Karpas-422 (cell line): Measurements from ENCODE around the gene SCUBE3. TPM values are rescaled to one million over a fixed set of nuclear protein-coding genes. Genes with fewer than 3 reads are reported as not detected.

Source experiments
- DNase-seq: peaks from one replicate; pipeline ENCODE4 v3.0.0-alpha.2; 2015
- H2AFZ ChIP-seq: fragments of 200-600 bp; sonication (generic); 2 replicates; pipeline ENCODE4 v1.6.1; 2014; ENCODE audit warnings: antibody characterized with exemption, low read length, mixed read lengths
- H3K27ac ChIP-seq: fragments of 200-600 bp; sonication (generic); 2 replicates; pipeline ENCODE4 v1.5.1; 2014; ENCODE audit warnings: mild to moderate bottlenecking, low read length, moderate library complexity
- H3K27me3 ChIP-seq: fragments of 200-600 bp; sonication (generic); 2 replicates; pipeline ENCODE4 v1.6.1; 2014; ENCODE audit warnings: low read length, mixed read lengths
- H3K36me3 ChIP-seq: fragments of 200-600 bp; sonication (generic); 2 replicates; pipeline ENCODE4 v1.6.1; 2014; ENCODE audit warnings: low read length, mixed read lengths; ENCODE audit not compliant: insufficient read depth
- H3K4me1 ChIP-seq: fragments of 200-600 bp; sonication (generic); 2 replicates; pipeline ENCODE4 v1.6.1; 2014; ENCODE audit warnings: mild to moderate bottlenecking, low read length, mixed read lengths
- H3K4me2 ChIP-seq: fragments of 200-600 bp; sonication (generic); 2 replicates; pipeline ENCODE4 v1.6.1; 2014; ENCODE audit warnings: low read length, low read depth, mild to moderate bottlenecking; ENCODE audit not compliant: poor library complexity, severe bottlenecking
- H3K4me3 ChIP-seq: fragments of 200-600 bp; sonication (generic); 2 replicates; pipeline ENCODE4 v1.5.1; 2014; ENCODE audit warnings: mild to moderate bottlenecking, antibody characterized with exemption, low read length, mixed read lengths
- H3K79me2 ChIP-seq: fragments of 200-600 bp; sonication (generic); 2 replicates; pipeline ENCODE4 v1.6.1; 2014; ENCODE audit warnings: mild to moderate bottlenecking, low read length, mixed read lengths
- H3K9ac ChIP-seq: fragments of 200-600 bp; sonication (generic); 2 replicates; pipeline ENCODE4 v1.6.0; 2014; ENCODE audit warnings: low read length
- H3K9me2 ChIP-seq: fragments of 200-600 bp; sonication (generic), shearing (Covaris generic); replicated peaks from 2 replicates; pipeline ENCODE4 v1.6.0; 2014; ENCODE audit warnings: mild to moderate bottlenecking, low read length, moderate library complexity; ENCODE audit not compliant: insufficient read depth
- H3K9me3 ChIP-seq: fragments of 300-700, 200-600 bp; sonication (generic); 2 replicates; pipeline ENCODE4 v1.6.1; 2014; ENCODE audit warnings: low read length, mixed read lengths
- H4K20me1 ChIP-seq: fragments of 200-600 bp; sonication (generic); 2 replicates; pipeline ENCODE4 v1.6.1; 2014; ENCODE audit warnings: mild to moderate bottlenecking, antibody characterized with exemption, low read length, low read depth; ENCODE audit not compliant: insufficient read depth
- total RNA-seq: library from RNA; depleted of rRNA; stranded (reverse); fragments of >200 nt; shearing (Covaris generic); gene quantifications from 2 replicates; pipeline ENCODE4 v1.2.3, GENCODE V29; 2014; ENCODE audit warnings: low replicate concordance

The SCUBE3 gene
- total RNA-seq, 1 experiment from 2014 or later: not detected

DNA sequence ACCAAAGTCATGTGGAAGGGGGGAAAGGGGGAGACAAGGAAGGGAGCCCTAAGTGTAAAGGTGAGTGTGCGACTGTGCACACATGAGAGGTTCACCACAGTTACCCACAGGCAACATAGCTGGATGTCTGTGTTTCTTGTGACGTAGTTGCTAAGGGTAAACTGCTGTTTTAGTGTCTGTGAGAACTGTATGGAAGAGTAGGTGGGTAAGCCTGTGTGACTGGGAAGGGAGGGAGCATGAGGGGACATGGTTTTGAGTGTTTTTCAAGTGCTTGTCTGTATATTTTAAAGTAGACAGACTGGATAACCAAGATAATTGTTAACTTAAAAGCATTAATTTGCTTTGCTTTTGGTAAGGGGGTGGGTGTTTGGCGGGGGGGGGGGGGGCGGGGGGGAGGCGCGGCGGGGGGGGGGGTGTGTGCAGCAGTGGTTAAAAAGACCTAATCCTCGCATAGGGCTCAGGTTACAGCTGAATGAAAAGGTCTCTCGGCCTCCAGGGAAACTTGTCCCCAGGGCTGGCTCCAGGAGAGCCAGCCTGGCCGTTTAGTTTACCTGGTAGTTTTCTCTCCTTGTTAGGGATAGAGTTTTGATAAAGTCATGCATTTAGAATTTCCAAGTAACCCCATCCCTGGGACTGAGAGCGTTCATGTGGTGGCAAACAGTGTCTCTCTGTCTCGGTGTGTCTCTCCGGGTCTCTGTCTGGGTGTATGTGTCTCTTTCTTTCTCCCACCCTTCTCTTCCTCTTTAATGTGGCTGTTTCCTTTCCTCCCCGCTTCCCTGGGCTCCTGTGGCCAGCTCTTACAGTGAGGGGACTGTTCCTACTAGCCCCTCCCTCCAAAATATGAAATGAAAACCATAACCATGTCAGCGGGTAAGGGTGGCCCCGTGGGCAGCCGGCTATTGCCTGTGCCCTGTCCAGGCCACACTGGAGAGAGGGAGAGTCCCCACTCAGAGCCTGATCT lies 3.4 kb downstream of the SCUBE3 start:
- H3K27me3 ChIP-seq: no peaks in the 10 kb centered on the region
- no peak overlapping the region for H3K4me3 ChIP-seq
- peaks cover 5% of the 10 kb centered on the region; the same call in 1 of the 2 replicates for H3K4me1 ChIP-seq
- no peak overlapping the region for H2AFZ ChIP-seq
- H3K9me2 ChIP-seq: no peaks in the 10 kb centered on the region
- no peak overlapping the region for H3K4me2 ChIP-seq
- no peaks in the 10 kb centered on the region for H3K36me3 ChIP-seq
- DNase-seq: no peak
- H3K9me3 ChIP-seq: no peaks in the 10 kb centered on the region
- no peaks in the 10 kb centered on the region; the same call in 1 of the 2 replicates for H4K20me1 ChIP-seq
- no peak overlapping the region for H3K9ac ChIP-seq
- no peak overlapping the region for H3K27ac ChIP-seq
- no peaks in the 10 kb centered on the region for H3K79me2 ChIP-seq

DNA sequence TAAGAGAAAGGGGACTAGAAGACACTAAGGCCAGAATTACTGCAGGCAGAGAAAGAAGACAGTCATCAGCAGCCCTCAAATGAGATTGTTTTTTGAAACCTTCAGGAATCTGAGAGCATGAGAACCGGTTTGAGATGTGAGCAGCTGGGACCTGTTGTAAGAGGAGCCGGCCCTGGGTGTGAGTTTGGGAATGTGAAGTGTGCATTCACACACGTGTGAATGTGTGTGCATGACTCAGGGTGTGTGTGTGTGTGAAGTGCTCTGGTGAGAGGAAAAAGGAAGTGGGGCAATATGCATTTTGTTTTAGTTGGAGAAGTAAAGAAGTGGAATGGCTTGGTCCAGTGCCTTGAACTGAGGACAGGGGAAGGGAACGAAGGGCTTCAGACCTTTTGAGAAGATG lies 4.3 kb downstream of the SCUBE3 start:
- DNase-seq: no peak
- H3K27me3 ChIP-seq: no peaks in the 10 kb centered on the region

DNA sequence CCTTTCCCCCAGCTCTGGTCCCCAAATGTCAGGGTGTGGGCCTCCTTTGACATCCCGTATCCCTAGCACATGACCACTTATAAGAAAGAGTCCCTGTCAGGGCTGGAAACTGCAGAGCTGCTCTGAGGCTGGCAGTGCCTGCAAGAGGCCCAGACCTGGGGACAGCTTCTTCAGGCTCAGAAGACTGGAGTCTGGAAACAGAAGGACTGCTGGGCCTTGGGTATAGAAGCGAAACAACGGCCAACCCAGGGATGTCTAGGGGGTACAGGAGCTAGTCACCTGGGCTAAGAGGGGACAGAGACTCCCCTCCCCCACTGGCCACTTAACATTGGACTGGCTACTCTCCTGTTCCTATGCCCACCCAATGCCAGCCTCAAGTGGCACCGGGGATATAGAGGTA lies 4.7 kb downstream of the SCUBE3 start:
- Histone ChIP-seq H3K4me1 (peaks cover 5% of the 10 kb centered on the region; the same call in 1 of the 2 replicates), H3K79me2 (no peaks in the 10 kb centered on the region), H2AFZ (no peak overlapping the region), H3K27me3 (no peaks in the 10 kb centered on the region), H3K4me3 (no peak overlapping the region), H3K9me3 (no peaks in the 10 kb centered on the region), H3K4me2 (no peak overlapping the region), H3K27ac (no peak overlapping the region), H4K20me1 (no peaks in the 10 kb centered on the region; the same call in 1 of the 2 replicates), H3K36me3 (no peaks in the 10 kb centered on the region), H3K9me2 (no peaks in the 10 kb centered on the region), H3K9ac (no peak overlapping the region)
- no peak for DNase-seq

More for the DNA sequence above, 4.3 kb downstream of the SCUBE3 start:
- Histone ChIP-seq H3K9ac (no peak overlapping the region), H3K9me2 (no peaks in the 10 kb centered on the region), H2AFZ (no peak overlapping the region), H3K79me2 (no peaks in the 10 kb centered on the region), H3K27ac (no peak overlapping the region), H3K4me2 (no peak overlapping the region), H3K4me3 (no peak overlapping the region), H3K9me3 (no peaks in the 10 kb centered on the region), H3K36me3 (no peaks in the 10 kb centered on the region), H4K20me1 (no peaks in the 10 kb centered on the region; the same call in 1 of the 2 replicates), H3K4me1 (peaks cover 5% of the 10 kb centered on the region; the same call in 1 of the 2 replicates)

DNA sequence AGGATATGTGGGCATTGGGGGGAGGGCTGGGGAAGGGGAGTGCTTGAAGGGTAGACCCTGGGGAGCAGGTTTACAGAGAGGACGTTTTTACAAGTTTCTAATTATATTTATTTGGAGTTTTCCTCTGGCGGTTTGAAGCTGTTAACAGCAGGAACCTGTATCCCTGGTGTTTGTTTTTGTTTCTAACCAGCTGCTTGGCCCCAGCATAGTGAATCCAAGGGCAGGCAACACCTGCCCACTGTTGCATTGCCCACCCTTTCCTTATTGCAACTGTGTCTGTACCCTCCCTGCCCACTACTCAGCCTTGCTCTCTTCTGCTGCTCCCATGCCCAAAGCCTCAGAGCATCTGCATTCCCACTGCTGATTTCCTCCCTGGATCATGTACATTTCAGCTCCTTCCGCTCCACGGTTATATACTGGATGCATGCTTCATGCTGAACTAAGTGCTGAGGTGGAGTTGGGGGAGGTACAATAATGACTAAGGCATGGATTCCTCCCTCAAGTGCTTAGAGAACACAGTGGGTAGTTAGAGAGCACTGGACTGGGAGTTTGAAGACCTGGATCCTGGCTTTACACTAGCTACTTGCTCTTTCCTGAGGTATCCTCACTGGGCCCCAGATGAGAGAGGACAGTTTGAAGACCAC lies 6.0 kb downstream of the SCUBE3 start:
- peaks cover 5% of the 10 kb centered on the region; the same call in 1 of the 2 replicates for H3K4me1 ChIP-seq
- no peak overlapping the region for H3K9ac ChIP-seq
- H3K27ac ChIP-seq: no peak overlapping the region
- H3K9me2 ChIP-seq: no peaks in the 10 kb centered on the region
- H2AFZ ChIP-seq: no peak overlapping the region
- H3K36me3 ChIP-seq: no peaks in the 10 kb centered on the region
- no peaks in the 10 kb centered on the region for H3K27me3 ChIP-seq
- no peaks in the 10 kb centered on the region for H3K9me3 ChIP-seq
- H3K4me3 ChIP-seq: no peak overlapping the region
- DNase-seq: no peak
- H3K4me2 ChIP-seq: no peak overlapping the region
- H3K79me2 ChIP-seq: no peaks in the 10 kb centered on the region
- no peaks in the 10 kb centered on the region; the same call in 1 of the 2 replicates for H4K20me1 ChIP-seq

DNA sequence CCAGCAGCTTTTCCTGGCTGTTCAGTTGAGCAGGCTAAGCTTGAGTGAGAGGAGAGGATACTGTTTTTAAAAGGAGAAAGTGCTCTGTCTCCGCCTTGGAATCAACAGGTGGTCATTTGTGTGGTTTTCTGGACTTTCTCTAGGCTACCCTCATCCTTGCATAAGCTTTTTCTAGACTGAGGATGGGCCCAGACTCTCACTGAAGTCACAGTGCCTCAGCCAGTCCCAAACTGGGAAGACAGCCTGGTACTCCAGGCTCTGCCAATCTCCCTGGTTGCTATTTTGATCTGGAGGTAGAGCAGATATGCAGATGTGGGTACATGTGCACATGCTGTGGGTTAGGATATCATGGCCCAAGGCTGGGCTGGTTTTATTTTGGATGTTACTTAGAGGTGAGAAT lies 7.0 kb downstream of the SCUBE3 start:
- Histone ChIP-seq H3K9me3 (no peaks in the 10 kb centered on the region), H3K4me2 (no peak overlapping the region), H3K4me3 (no peak overlapping the region), H3K27me3 (no peaks in the 10 kb centered on the region), H4K20me1 (no peaks in the 10 kb centered on the region; the same call in 1 of the 2 replicates), H3K4me1 (peaks cover 5% of the 10 kb centered on the region; the same call in 1 of the 2 replicates), H3K79me2 (no peaks in the 10 kb centered on the region), H3K27ac (no peak overlapping the region), H3K9ac (no peak overlapping the region), H3K36me3 (no peaks in the 10 kb centered on the region), H2AFZ (no peak overlapping the region), H3K9me2 (no peaks in the 10 kb centered on the region)
- no peak for DNase-seq

DNA sequence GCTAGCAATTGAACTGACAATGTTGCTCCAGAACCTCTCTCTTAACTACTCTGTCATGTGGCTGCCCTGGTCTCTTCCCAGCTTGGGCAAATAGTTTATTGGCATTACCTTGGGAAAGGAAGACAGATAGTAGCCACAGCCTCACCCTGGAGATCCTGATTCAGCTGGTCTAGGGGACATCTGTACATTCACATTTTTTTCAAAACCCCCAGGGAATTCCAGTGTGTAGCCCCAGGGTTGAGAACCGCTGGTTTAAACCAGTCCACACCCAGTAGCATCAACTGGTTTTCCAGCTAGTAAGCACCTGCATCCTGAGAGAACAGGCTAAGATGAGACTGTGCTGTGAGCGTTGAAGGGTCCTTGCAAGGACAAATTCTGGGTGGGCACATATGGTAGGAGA lies 9.6 kb downstream of the SCUBE3 start:
- Histone ChIP-seq H4K20me1 (peaks cover 4% of the 10 kb centered on the region; the same call in 1 of the 2 replicates), H3K9ac (no peak overlapping the region), H3K36me3 (no peaks in the 10 kb centered on the region), H3K4me2 (no peak overlapping the region), H3K4me3 (no peak overlapping the region), H3K9me2 (no peaks in the 10 kb centered on the region), H3K27me3 (no peaks in the 10 kb centered on the region), H2AFZ (no peak overlapping the region), H3K79me2 (no peaks in the 10 kb centered on the region), H3K27ac (no peak overlapping the region), H3K9me3 (no peaks in the 10 kb centered on the region), H3K4me1 (no peaks in the 10 kb centered on the region)
- no peak for DNase-seq

DNA sequence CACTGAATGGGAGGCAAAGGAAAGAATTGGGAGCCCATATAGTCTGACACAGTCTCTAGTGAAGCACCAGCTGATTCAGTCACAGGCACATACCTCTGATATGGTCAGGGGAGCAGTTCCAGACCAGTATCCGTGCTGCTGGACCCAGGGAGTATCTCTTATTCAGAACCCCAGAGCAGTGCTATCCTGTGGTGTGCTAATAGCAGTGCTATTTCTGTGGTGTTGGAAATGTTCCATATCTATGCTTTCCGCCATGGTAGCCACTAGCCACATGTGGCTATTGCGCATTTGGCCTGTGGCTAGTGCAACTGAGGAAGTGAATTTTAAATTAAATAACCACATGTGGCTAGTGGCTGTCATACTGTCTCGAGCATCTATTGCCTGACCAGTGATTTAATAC lies 11.0 kb downstream of the SCUBE3 start:
- no peaks in the 10 kb centered on the region for H3K9me2 ChIP-seq
- peaks cover 4% of the 10 kb centered on the region; the same call in 1 of the 2 replicates for H4K20me1 ChIP-seq
- no peaks in the 10 kb centered on the region for H3K36me3 ChIP-seq
- no peak overlapping the region for H3K27ac ChIP-seq
- H3K4me3 ChIP-seq: no peak overlapping the region
- no peak for DNase-seq
- no peak overlapping the region for H3K4me2 ChIP-seq
- no peaks in the 10 kb centered on the region for H3K9me3 ChIP-seq
- no peaks in the 10 kb centered on the region for H3K4me1 ChIP-seq
- no peak overlapping the region for H3K9ac ChIP-seq
- H3K27me3 ChIP-seq: no peaks in the 10 kb centered on the region
- H2AFZ ChIP-seq: no peak overlapping the region
- no peaks in the 10 kb centered on the region for H3K79me2 ChIP-seq

DNA sequence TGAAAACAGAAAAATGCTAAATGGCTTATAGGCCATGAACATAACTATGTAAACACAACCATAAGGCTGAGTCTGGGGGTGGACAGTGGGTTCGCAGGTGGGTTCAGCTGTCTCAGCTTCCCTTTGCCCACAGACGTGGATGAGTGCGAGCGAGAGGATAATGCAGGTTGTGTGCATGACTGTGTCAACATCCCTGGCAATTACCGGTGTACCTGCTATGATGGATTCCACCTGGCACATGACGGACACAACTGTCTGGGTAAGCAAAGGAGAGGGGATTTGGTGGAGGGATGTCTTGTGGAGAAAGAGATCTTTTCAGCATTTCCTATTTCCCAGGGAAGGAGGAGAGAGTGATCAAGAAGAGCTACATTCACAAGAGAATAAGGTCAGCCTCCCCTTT lies 14.7 kb downstream of the SCUBE3 start:
- peaks cover 10% of the 10 kb centered on the region; the same call in 1 of the 2 replicates for H4K20me1 ChIP-seq
- no peaks in the 10 kb centered on the region for H3K9me2 ChIP-seq
- no peaks in the 10 kb centered on the region for H3K36me3 ChIP-seq
- H3K4me3 ChIP-seq: no peak overlapping the region
- H3K9ac ChIP-seq: no peak overlapping the region
- no peak overlapping the region for H3K4me2 ChIP-seq
- H3K79me2 ChIP-seq: no peaks in the 10 kb centered on the region
- no peaks in the 10 kb centered on the region for H3K9me3 ChIP-seq
- H2AFZ ChIP-seq: no peak overlapping the region
- no peak for DNase-seq
- no peaks in the 10 kb centered on the region for H3K27me3 ChIP-seq
- no peaks in the 10 kb centered on the region for H3K4me1 ChIP-seq
- no peak overlapping the region for H3K27ac ChIP-seq
